NCI-H187 treated with DMSO at 0.1 percent for 48 hours (cell line): ENCODE measurements around the gene C17orf50.
"Not testable (repeated sequence)": the region's sequence is repeated elsewhere in the genome, so short reads cannot be mapped to it uniquely, and the experiment has no call there.

Source experiments
- DNase-seq: peaks from one replicate; lab custom pipeline; 2025; lab: John Stamatoyannopoulos, UW

C17orf50 gene

DNA sequence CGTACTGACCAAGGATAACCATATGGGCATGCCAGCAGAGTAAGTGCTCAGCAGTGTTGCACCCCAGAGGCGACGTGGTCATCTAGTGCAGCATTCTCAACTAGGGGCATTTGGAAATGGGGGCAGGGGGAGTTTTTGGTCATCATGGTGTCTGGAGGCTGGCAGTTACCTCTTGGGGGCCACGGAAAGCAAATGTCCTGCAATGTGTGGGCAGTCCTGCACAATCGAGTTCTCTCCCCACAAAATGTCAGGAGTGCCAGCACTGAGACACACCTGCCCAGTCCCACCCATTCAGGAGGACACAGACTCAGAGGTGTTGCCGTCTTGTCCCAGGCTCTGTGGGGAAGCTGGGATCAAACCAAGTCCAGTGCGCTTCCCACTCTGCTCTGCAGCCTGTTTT lies 26.3 kb upstream of the C17orf50 start:
- DNase-seq: no peak

DNA sequence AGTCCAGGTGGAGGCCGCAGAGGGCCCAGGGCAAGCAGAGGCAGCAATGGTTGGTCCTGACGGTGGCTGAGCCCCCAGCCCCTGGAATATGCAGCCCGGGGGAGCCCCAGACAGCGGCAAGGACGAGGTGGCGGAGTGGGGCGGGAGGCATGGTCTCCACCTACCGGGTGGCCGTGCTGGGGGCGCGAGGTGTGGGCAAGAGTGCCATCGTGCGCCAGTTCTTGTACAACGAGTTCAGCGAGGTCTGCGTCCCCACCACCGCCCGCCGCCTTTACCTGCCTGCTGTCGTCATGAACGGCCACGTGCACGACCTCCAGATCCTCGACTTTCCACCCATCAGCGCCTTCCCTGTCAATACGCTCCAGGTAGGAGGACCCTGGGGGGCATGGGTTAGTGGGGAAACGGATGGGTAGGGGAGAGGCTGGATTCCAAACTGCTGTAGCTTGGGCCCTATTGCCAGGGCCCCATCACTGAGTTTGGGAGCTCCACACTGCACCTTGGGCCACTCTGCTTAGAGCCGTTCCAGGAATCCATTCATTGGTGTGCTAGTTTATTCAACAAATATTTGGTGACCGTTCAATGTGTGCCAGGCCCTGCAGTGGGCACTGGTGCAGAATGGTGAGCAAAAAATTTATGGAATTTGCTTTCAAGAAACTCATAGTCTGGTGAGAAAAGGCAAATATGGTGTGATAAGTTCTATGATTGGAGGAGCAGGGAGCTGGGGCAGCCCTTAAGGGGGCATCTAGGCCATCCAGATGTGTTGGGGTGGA lies 25.5 kb upstream of the C17orf50 start:
- DNase-seq: no peak

DNA sequence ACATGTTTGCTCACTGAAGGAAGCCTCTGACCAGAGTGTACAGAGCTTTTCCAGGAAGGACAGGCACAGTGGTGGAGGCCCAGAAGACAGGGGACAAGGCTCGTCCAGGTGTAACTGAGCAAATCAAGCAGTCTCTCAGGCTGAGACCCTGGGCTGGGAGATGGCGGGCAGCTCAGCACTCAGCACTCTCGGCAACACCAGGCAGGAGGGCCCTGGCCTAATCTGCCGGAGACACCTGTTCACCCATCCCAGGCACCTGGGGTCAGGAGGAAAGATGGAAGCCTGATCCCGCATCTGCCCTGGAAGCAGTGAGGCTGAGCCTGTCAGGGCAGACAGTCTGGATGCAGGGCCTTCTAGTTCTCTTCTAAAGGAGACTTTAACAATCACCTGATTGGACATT lies 24.5 kb upstream of the C17orf50 start:
- DNase-seq: no peak

DNA sequence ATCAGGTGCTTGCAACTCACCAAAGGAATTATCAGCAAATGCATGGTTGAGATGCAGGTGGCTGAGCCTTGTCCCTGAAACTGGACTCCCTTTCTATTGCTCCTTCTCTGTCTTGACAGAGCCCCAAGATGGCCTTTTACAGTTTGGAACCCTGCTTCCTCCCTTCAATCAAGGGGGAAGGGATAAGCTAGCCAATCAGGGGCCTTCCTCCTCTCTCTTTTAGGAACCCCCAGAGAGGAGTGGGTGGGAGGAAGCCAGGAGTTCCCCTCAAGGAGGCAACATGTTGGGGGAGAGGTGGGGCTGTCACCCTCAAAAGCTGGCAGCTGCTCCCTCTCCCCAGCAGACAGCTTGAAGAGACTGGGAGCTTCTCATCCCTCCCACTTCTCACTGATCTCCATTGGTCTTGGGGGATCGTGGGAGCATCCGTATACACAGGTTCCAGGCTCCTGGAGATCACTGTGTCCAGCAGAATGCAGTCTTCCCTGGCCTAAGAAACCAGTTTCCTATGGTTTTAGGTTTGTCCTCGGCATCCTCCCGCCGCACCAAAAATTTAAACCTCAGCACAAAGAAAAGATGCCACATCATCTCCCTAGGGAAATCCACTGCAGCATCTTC lies 22.1 kb upstream of the C17orf50 start:
- DNase-seq: no peak

DNA sequence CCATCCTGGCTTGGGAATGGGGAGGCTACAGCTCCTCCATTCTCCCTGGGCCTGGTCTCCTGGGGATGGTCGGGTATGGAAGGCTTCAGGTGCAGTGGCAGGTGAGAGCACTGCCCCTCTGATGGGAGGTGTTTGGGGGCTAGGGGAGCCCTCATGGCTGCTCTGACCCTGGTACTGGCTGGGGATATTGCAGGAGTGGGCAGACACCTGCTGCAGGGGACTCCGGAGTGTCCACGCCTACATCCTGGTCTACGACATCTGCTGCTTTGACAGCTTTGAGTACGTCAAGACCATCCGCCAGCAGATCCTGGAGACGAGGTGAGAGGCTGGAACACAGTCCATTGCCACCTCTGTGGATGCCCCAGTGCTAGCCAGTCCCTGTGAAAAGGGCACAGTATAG lies 20.5 kb upstream of the C17orf50 start:
- DNase-seq: no peak

DNA sequence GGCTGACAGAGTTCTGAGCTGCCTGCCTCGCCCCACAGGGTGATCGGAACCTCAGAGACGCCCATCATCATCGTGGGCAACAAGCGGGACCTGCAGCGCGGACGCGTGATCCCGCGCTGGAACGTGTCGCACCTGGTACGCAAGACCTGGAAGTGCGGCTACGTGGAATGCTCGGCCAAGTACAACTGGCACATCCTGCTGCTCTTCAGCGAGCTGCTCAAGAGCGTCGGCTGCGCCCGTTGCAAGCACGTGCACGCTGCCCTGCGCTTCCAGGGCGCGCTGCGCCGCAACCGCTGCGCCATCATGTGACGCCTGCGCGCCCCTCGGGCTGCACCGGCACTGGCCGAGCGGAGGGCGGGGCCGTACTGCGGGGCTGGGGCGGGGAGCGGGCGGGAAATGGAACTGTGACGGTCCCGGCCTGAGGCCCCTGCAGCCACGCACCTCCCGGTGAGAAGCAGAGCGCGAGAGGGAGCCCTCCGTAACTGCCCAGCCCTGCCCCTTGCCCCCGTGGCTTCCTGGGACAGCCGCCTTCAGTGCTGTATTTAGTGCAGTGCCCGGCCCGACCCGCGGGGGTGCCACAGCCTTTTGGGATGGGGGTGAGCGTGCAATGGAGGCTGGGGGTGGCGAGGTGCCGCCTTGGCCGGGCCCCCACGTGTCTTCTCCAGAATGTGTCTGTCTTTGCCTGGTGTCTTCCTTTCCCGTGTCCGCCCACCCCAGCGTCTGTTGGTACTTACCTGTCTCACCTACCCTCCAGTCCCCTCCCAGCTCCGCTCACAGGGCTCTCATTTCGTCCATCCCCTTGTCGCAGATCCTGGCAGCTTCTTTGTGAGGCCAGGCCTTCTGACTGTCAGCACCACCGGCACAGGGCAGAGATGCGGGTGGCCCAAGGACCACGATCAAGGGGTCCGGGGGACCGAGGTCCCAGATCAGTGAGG lies 19.4 kb upstream of the C17orf50 start:
- DNase-seq: no peak

DNA sequence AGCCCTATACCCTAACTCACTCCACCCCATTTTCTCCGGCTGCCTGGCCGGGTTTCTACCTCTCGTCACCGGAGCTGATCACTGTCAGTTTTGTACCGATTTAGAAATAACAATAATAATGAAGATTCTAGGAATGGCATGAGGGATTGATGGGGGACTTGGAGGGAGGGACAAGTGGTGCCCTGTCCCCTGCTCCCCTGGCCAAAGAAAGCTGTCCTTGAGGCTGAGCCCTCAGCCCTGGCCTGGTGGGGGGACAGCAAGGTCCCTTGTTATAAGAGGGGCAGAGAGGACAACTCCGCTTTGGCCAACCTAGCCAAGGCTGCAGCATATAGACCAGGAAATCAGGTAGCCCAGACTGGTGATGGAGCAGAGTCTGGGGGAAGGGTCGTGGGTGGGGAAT lies 18.2 kb upstream of the C17orf50 start:
- DNase-seq: no peak

DNA sequence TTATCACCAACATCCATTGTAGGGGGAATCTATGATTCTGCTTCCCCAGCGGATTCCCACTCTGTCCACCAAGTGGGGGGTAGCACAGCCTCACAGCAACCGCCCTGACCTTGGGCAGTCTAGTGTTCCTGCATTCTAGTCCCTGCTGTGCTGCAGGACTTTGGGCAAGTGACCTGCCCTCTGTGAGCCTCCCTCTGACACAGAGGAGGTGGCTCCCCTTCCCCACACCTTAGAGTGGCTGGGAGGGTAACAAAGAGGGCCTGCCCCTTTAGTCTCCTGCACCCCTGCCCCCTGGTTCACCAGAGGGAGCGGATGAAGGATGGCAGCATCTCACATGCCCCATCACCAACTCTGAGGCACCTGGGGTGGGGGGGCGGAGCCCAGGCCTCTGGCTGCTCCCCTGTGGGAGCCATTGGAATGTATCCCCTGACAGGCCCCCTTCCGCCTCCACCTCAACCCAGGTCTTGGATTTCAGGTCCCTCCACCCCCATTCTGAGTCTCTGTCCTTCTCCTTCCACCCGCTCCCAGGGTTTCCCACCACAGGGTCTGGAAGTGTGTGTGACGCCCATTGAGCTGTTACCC lies 17.7 kb upstream of the C17orf50 start:
- no peak for DNase-seq

DNA sequence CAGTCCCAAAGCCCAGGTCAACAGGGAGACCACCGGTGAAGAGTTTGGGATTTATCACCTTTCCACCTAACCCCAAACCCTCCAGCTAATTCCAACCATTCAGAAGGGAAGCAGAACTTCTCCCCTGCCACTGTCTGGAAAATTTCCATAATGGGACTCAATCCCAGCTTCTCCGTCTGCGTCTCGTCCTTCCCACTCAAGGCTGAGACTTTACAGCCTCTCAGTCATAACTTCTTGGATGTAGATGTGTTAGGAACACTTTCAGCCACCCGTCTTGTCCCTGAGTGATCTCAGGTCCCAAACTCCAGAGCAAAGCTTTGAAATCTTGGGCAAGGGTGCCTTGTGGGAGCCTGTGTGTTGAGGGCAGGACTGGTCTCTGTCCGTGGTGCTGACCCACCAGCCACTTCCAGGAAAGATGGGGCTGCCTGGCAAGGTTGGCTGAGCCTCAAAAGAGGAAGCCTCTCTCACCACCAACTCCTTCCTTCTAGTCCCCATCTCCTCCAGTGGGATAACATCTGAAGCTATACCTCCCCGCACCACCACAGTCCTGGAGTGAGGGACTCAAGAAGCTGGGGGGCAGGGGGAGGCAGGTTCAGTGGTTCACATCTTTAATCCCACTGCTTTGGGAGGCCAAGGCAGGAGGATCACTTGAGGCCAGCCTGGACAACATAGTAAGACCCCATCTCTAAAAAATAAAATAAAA lies 16.9 kb upstream of the C17orf50 start:
- no peak for DNase-seq

DNA sequence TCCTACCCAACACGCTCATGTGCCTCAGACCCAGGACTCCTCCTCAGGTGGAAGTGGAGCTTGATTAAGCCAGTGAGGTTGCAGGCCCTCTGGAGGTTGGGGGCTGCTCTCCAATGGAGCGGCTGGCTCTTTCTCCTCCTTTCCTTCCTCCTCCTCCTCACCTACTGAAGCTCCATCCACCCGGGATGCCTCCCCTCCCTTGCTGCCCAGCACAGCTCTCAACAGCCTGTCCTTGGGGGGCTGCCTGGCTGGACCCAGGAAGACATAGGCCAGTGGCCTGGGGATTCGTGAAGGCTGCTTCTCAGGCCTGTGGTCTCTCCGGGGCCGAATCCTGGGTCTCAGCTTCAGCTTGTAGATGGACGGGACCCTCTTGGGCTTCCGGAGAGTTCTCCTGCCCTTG lies 15.9 kb upstream of the C17orf50 start:
- no peak for DNase-seq

DNA sequence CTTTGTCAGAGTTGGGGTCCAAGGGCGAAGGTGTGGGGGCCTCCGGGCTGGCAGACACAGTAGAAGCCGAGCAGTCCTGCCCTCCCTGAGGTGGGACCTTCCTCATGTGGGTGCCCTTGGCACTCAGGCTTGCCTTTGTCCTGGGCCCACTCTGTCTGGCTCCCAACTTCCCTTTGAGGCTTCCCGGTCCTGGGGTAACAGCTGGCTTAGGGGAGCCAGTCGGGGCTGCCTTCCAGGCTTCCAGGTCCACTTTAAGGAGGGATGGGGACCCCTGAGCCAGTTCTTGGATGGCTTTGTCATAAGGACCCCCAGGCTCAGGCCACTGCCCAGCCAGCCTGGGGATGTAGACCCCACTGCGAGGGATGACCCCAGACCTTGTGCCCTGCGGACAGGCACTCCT lies 15.4 kb upstream of the C17orf50 start:
- DNase-seq: no peak

DNA sequence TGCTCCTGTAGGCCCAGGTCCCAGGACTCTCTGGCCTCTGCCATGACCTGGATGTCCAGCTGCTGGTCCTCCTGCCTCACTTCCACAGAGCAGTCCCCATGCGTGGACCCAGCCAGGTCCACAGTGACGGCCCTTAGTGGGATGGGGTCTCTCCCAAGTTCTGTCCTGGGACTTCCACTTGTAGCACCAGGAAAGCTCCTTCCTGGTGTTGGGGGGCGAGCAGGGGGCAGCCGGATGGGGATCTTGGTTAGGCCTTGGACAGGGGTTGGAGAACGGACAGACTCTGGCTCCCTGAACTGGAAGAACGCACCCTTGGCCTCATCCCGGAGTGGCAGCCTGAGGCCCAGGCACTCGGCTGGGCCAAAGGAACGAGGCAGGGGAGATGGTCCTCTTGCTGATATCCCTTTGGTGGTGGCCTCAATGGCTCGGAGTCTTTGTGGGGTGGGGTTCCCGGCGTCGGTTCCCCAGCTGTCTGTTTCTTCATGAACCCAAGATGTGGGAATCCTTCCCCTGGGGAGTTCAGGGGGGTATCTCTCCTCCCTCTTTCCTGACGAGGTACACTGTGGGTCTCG lies 14.9 kb upstream of the C17orf50 start:
- DNase-seq: no peak

DNA sequence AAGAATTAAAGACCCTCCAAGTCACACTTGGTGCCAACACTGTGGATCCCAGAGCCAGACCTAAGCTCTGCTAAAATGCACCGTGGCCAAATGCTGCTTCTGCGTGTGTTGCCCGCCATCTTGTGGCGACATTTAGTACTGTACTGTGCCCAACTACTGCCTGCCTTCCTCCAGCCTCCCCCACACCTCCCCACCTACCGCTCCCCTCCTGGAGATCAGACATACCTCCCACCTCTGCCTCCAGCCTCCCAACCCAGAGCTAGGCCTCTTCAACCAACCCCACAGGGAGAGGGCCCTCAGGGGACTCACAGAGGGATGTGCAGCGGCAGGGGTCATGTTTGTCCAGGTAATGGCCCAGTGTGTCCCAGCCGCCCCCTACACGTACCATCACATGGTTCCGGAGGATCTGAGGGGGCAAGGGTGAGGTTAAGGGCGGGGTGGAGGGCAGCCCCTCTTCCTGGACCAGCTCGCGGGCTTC lies 13.1 kb upstream of the C17orf50 start:
- no peak for DNase-seq

DNA sequence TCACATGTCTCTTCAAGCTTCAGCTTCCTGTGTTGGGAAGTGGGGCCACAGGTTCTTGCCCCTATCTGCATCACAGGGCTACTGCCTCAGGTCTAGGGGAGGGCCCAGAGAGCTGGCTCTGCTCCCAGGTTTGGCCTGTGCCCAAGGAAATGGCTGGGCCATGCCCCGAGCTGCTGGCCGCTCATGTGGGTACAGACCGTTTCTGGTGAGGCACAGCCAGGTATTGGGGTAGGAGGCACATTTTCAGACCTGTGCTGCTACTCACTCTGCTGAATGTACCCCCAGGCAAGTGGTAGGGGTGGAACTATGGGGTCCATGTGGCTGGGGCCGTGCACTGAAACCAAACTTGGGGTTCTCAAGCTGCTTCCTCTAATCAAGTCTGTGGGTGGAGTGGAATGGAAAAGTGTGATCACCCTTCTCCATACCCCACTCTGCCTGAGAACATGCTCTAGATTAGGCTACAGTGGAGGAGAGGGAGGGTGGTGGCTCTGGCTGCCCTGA lies 12.3 kb upstream of the C17orf50 start:
- no peak for DNase-seq

DNA sequence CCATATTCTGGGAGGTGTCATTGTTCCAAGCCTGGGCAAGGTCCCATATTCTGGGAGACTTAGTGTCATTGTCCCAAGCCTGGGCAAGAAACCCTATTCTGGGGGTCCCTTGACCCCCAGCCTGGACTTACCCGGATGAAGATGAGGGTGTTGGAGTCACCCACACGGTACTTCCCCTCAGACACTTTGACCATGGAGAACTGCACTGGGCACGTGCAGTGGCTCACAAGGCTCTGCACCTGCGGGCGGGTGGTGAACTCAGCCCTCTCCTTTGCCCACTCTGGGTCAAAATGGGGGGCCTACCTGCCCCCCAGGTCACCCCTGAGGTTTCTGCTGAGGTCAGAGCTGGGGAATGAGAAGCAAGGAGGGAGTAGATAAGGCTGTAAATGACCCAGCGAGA lies 11.7 kb upstream of the C17orf50 start:
- no peak for DNase-seq

DNA sequence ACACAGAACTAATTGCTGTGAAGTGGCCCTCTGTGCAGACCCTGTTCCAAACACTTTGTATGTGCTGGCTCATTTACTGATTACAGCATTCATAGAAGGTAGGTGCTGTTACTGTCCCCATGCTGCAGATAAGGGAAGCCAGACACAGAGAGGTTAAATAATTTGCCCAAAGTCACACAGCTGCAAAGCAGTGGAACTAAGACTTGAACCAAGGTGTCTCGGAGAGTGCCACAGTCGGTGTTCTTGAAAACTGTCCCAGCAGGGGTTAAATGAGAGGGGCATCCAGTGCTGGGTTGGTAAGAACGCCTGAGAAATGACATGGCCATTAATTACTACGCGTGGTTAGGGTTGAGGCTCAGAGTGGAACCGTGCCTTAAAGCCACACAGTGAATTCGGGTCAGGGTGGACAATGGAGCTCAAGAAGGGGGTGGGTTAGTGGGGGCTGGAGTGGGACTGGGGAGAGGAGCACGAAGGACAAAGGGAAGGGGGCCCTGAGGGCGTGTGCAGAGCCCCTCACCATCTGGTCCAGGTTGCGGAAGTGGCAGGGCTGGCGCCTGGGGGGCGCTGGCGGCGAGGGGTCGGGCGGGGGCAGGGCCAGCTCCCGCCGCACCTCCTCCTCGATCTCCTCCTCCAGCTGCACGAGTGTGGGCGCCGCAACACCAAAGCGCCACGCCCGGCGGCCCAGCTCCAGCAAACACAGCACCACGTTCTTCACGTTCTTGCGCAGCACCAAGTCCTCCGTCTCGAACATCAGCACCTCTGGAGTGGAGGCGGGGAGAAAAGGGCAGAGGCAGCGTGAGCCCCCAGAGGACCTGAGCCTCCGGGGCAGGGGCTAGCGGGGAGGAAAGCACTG lies 10.9 kb upstream of the C17orf50 start:
- no peak for DNase-seq

DNA sequence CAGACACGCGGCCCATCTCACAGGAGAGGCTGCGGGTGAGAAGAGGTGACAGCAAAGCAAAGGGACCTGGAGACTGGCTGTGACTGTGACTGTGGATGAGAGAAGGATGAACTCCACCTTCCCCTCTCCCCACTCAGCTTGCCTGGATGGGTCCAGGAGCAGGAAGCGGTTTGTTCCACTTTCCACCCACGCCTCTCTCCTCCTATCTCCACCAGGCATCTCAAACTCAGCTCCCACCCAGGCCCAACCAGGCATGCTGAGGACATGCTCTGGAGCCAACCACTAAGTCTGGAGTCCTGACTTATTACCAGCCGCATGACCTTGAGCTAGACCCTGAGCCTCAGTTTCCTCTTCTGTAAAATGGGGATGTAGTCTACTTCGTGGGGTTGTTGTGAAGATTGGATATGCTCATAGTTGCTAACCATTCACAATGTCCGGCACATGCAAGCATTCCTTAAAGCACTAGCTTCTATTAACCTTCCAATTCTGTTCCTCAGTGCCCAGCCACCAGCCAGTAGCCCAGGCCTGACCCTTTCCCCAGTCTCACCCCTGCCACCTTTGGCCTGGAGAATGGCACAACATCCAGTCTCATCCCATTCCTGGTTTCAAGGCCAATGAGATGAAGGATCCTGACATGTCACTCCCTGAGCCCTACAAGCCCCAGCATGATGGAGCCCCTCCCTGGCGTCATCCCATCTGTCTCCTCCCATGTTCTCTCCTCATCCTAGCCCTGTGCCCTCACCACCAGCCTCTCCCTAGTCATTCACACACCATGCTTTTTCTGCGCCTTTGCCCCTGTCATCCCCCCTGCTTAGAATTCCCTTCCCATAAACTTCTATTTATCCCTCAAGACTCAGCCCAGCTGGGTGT lies 9.9 kb upstream of the C17orf50 start:
- no peak for DNase-seq

DNA sequence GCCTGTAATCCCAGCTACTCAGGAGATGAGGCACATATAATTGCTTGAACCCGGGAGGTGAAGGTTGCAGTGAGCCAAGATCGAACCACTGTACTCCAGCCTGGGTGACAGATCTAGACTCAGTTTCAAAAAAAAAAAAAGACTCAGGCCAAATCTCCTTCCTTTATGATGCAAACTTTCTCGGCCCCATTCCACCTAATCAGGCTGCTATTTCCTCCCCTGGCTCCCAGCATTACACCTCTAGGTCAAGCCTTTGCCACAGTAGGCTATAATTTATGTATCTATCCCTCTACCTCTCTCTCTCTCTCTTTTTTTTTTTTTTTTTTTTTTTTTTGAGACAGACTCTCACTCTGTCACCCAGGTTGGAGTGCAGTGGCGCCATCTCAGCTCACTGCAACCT lies 9.1 kb upstream of the C17orf50 start:
- not testable (repeated sequence) for DNase-seq

DNA sequence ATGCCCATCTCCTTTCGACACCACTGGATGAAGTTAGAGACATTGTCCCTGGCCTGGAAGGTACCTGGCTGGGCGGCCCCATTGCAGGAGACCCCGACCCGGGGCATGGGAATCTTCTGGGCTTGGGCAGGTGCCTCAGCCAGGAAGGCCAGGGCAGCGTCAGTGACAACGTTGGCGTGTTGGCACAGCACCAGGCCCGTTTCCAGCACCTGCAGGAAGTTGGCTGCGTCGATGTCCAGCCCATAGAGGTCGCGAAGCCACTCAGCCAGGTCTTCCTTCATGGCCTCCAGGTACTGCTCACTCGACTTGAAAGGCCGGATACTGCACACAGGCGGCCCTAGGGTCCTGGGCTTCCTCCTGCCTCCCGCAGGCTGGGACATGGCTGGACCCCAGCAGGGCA lies 8.2 kb upstream of the C17orf50 start:
- no peak for DNase-seq
